ENCODE results near the gene CACHD1. TPM values are rescaled to one million over a fixed set of nuclear protein-coding genes. Genes with fewer than 3 reads are reported as not detected.

Gene CACHD1
- total RNA-seq, 1 donor from 2014 or later, result 3.1 TPM

- no peak for ATAC-seq
- no peak for DNase-seq
- intact Hi-C loops (cut with micrococcal nuclease), result no loop called here
Observed at GRCh38 chr1:64663668-64664067, 193.7 kb downstream of the CACHD1 start.

- DNase-seq (no peak), ATAC-seq (no peak)
- intact Hi-C loops (cut with micrococcal nuclease), result no loop called here
Observed at GRCh38 chr1:64664299-64664698, 194.4 kb downstream of the CACHD1 start.

- ATAC-seq (peak; percentile 35), DNase-seq (no peak)
- intact Hi-C loops (cut with micrococcal nuclease), result no loop called here
Observed at GRCh38 chr1:64669098-64669675, 199.3 kb downstream of the CACHD1 start.

DNA sequence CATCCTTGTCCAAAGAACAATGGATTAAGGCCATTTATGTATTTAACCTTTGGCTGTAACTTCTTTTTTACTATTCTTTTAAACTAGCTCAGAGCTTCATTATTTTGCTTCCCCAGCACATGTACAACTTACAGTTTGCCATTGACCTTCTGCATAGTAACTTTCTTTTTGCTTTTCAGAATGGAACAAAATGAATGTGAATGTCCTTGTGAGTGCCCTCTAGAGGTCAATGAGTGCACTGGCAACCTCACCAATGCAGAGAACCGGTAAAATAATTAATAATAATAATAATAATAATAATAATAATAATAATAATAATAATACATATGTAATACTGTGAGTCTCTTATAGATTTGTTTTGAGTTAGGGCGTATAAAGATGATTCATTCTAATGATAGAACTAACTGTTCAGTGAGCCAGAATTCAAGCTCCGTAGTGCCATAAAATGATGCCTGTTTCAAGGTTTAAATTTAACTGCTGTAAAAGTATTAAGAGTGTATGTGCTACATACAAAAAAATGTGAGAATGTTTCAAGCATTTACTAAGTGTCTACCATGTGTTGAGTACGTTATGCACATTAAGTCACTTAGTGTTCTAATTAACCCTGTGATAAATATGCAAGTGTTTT is 205.9 kb downstream of the CACHD1 start:
- ATAC-seq, result no peak
- intact Hi-C loops (cut with micrococcal nuclease), result loop anchor here (10.0 kb wide), 1 partner anchor 411 kb away; no protein-coding TSS in a partner anchor
- no peak for DNase-seq

DNA sequence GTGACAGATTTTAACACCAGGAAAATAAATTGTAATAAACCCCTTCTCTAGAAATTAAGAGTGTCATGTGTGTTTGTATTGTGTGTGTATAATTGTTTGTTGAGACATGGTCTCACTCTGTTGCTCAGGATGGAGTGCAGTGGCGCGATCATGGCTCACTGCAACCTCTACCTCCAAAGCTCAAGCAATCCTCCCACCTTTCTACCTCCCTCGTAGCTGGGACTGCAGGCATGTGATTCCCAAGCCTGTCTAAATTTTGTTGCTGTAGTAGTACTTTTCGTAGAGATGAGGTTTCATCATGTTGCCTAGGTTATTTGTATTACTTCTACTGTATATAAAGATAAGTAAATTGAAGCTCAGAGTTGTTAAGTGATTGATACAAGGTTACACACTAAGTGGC is 206.5 kb downstream of the CACHD1 start:
- intact Hi-C loops (cut with micrococcal nuclease), result loop anchor here (10.0 kb wide), 1 partner anchor 412 kb away; no protein-coding TSS in a partner anchor
- DNase-seq, result no peak
- no peak for ATAC-seq

DNA sequence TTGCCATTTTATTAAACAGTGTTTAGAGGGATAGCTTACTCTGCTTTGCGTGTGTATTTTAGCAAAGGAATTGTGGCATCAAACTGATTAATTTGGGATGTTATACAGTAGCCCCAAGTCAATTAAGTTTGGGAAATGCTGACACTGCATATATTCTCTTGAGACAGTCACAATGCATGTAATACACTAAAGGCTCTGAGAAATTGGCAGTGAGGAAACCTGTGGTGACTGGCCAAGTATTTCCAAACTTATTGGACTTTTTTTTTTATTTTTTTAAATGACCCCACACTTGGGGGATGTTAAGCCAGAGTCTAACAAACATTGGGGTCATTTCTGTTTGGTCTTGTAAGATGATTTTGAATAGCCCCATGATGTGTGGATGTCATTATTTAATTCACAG is 207.6 kb downstream of the CACHD1 start:
- no peak for ATAC-seq
- DNase-seq, result no peak
- intact Hi-C loops (cut with micrococcal nuclease), result loop anchor here (10.0 kb wide), 1 partner anchor 413 kb away; no protein-coding TSS in a partner anchor

DNA sequence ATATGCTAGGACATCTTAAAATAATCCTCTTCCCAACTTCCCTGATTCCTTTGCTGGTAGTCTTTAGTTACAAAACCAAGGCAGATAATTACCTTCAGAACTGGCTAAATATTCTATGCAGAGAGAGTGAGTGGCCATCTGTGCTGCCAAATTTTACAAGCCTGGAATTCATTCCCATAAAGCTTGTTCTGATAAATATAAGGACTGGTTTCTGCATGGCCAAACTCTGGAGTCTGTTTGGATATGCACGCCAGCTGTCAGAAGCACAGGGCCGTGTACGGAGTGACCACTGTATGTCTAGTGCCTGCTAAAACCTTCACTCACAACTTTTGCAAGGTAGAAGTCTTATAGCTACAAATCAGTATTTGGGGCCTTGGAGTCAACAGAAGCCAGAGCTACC is 208.4 kb downstream of the CACHD1 start:
- DNase-seq, result no peak
- peak; percentile 43 for ATAC-seq
- intact Hi-C loops (cut with micrococcal nuclease), result loop anchor here (10.0 kb wide), 1 partner anchor 414 kb away; no protein-coding TSS in a partner anchor

DNA sequence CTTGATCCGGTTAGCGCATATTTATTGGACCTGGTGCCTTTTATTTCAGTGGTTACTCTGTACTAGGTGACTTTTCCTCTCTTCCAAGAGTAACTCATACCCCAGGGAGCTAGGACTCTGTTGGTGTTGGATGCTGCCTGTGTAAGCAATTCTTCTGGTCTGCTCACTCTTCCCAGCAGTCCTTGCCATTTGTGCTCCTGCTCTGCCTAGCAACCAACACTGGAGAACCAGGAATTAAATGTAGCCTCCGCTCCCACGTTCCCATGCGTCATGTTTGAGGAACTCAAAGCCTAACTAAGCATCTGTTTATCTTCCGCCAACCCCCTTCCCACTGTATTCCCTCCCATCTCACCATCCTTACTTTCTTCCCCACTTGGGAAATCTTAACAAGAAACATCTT is 209.2 kb downstream of the CACHD1 start:
- no peak for ATAC-seq
- intact Hi-C loops (cut with micrococcal nuclease), result loop anchor here (10.0 kb wide), 1 partner anchor 414 kb away; no protein-coding TSS in a partner anchor

DNA sequence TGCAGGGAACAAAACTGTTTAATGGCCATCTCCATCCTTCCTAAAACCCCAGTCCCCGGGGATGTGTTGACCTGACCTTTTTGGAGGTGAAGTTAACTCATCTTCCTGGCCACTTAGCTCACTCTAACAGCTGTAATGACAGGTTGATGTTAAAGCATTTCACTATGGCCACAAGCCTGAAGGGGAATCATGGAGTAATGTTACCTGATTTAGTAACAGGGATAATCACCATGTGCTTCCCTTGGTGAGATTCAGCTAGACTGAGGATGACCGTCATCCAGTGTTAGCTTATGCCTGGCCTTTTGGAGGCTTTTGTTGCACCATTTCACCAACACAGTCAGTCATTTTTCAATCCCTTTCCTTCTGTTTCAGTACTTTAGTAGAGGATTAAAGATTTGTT is 210.7 kb downstream of the CACHD1 start:
- DNase-seq (no peak), ATAC-seq (peak; percentile 86)
- intact Hi-C loops (cut with micrococcal nuclease), result no loop called here

More for the DNA sequence above, 209.2 kb downstream of the CACHD1 start:
- no peak for DNase-seq

GRCh38 chr1:64681043-64681442 is 211.1 kb downstream of the CACHD1 start:
- no peak for ATAC-seq
- no peak for DNase-seq
- intact Hi-C loops (cut with micrococcal nuclease), result no loop called here

DNA sequence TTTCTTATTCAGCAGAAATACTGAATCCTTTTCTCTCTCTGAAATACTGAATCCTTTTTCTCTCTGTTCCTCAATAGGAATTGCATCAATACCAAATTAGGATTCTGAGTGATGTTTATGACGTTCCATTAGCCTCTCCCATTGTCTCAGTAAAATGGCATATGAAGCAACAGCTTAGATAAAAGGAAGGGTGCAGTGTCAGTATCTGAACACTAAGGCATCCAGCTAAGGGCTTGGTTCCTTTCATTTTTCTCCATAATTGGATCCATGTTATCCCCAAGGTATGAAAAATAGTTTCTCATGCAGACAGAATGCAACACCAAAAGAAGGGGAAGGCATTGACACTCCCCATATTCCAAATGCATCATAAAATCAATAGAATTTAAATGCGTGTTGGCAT is 213.5 kb downstream of the CACHD1 start:
- ATAC-seq (no peak), DNase-seq (no peak)
- intact Hi-C loops (cut with micrococcal nuclease), result no loop called here

GRCh38 chr1:64685217-64685616 is 215.3 kb downstream of the CACHD1 start:
- intact Hi-C loops (cut with micrococcal nuclease), result no loop called here
- ATAC-seq (no peak), DNase-seq (no peak)

- DNase-seq, result no peak
- intact Hi-C loops (cut with micrococcal nuclease), result loop anchor here (2.0 kb wide), 1 partner anchor 139 kb away; no protein-coding TSS in a partner anchor
- ATAC-seq, result peak; percentile 26
Observed at GRCh38 chr1:64685765-64686341, 215.9 kb downstream of the CACHD1 start.

- peak; percentile 76 for ATAC-seq
- intact Hi-C loops (cut with micrococcal nuclease), result loop anchor here (2.0 kb wide), 1 partner anchor 138 kb away; no protein-coding TSS in a partner anchor
- no peak for DNase-seq
Observed at GRCh38 chr1:64686828-64687724, 217.1 kb downstream of the CACHD1 start.

DNA sequence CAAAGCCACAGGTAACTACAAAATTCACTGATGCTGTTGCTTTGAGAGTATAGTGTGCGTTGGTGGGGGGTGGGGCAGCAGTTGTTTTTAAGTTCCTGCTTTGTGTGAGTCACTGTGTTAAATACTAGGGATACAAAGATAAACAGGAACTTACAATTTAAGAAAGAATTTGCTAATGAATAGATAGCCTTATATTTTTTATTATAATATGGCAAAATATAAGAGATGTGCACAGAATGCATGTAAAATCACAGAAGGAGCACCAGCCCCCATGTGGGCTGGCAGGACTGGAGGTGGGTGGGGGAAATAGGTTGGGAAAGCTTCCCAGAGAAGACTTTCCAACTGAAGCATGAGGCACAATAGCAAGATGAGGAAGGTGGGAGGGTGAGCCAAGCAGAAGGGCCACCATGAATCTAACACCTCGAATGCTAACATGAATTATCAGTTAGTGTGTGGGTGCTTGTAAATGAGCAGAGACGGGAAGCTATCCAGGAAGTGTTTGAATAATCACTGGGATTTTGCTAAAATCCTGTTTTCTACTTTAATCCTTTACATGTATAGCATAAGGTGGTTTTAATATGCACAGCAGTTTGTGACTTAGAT is 217.9 kb downstream of the CACHD1 start:
- ATAC-seq, result peak; percentile 27
- intact Hi-C loops (cut with micrococcal nuclease), result loop anchor here (2.0 kb wide), 1 partner anchor 137 kb away; no protein-coding TSS in a partner anchor
- no peak for DNase-seq

- intact Hi-C loops (cut with micrococcal nuclease), result no loop called here
- no peak for DNase-seq
- no peak for ATAC-seq
Observed at GRCh38 chr1:64691626-64692025, 221.7 kb downstream of the CACHD1 start.

DNA sequence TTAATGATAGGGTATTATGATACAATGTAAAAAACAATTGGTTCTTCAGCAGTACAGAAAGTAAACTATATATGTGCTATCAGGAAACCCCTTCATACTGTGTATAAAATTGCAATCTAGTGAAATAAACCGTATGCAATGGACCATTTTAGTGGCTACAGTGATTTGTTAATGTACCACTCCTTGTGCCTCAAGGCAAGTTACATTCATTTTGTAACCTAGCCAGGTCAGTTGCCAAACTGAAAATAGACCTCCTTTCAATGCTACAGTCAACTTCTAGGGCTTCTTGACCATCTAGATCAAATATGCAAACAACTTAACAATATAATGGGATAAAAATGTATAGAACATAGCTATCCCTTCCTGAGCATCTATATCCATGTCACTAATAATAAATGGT is 223.0 kb downstream of the CACHD1 start:
- ATAC-seq (no peak), DNase-seq (no peak)
- intact Hi-C loops (cut with micrococcal nuclease), result no loop called here

GRCh38 chr1:64693406-64693805 is 223.5 kb downstream of the CACHD1 start:
- no peak for ATAC-seq
- intact Hi-C loops (cut with micrococcal nuclease), result no loop called here
- no peak for DNase-seq

DNA sequence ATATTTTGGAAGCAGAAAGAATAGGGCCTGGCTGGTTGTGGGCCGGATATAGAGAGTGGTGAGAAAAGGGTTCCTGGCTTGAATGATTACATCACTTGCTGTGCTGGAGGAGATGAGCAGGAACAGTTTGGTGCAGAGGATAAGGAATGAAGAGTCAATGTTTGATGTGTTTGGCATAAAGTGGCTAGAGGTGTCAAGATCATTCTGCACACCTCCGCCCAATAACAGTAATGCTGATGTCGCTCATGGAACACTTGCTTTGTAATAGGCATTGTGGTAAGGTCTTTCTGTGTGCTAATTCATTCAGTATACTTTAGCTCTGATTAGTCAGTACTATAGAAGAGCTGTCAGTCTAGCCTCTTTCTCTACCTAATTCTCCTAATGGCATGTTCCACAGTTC is 226.9 kb downstream of the CACHD1 start:
- intact Hi-C loops (cut with micrococcal nuclease), result no loop called here
- DNase-seq (no peak), ATAC-seq (no peak)
